HL-60/S4 (cell line): ENCODE measurements around the gene WIPI1.
"Not testable (repeated sequence)": the region's sequence is repeated elsewhere in the genome, so short reads cannot be mapped to it uniquely, and the experiment has no call there.

Source experiments
- in situ Hi-C: fragments of 300-500 bp; cut with MboI; formaldehyde crosslinking; loops from 2 replicates; pipeline ENCODE4 v1.14.3; 2022; ENCODE audit warnings: low sequenced_read_pairs

WIPI1 gene

GRCh38 chr17:68390888-68391545 is 66.3 kb downstream of the WIPI1 start:
- in situ Hi-C loops = no loop called here

GRCh38 chr17:68389041-68389440 is 68.3 kb downstream of the WIPI1 start:
- in situ Hi-C loops = no loop called here

- in situ Hi-C loops = no loop called here
Observed at GRCh38 chr17:68387435-68388218, 69.7 kb downstream of the WIPI1 start.

- in situ Hi-C loops = no loop called here
Observed at GRCh38 chr17:68385490-68386215, 71.6 kb downstream of the WIPI1 start.

- in situ Hi-C loops = no loop called here
Observed at GRCh38 chr17:68384941-68385340, 72.4 kb downstream of the WIPI1 start.

GRCh38 chr17:68384471-68384870 is 72.8 kb downstream of the WIPI1 start:
- in situ Hi-C loops = no loop called here

- in situ Hi-C loops = no loop called here
Observed at GRCh38 chr17:68383443-68384321, 73.6 kb downstream of the WIPI1 start.

- in situ Hi-C loops = no loop called here
Observed at GRCh38 chr17:68383120-68383442, 74.2 kb downstream of the WIPI1 start.

- in situ Hi-C loops = no loop called here
Observed at GRCh38 chr17:68382582-68383085, 74.7 kb downstream of the WIPI1 start.

- in situ Hi-C loops = no loop called here
Observed at GRCh38 chr17:68381076-68381900, 76.0 kb downstream of the WIPI1 start.

- in situ Hi-C loops = no loop called here
Observed at GRCh38 chr17:68379692-68380677, 77.3 kb downstream of the WIPI1 start.

- in situ Hi-C loops = no loop called here
Observed at GRCh38 chr17:68379177-68379510, 78.2 kb downstream of the WIPI1 start.

GRCh38 chr17:68378268-68379176 is 78.8 kb downstream of the WIPI1 start:
- in situ Hi-C loops = no loop called here

GRCh38 chr17:68377771-68378267 is 79.5 kb downstream of the WIPI1 start:
- in situ Hi-C loops = no loop called here

GRCh38 chr17:68376178-68376577 is 81.1 kb downstream of the WIPI1 start:
- in situ Hi-C loops = not testable (repeated sequence)

GRCh38 chr17:68375566-68375965 is 81.7 kb downstream of the WIPI1 start:
- in situ Hi-C loops = no loop called here
